ENCODE results near the gene DIP2C.
"Not testable (repeated sequence)": the region's sequence is repeated elsewhere in the genome, so short reads cannot be mapped to it uniquely, and the experiment has no call there.

DIP2C gene

DNA sequence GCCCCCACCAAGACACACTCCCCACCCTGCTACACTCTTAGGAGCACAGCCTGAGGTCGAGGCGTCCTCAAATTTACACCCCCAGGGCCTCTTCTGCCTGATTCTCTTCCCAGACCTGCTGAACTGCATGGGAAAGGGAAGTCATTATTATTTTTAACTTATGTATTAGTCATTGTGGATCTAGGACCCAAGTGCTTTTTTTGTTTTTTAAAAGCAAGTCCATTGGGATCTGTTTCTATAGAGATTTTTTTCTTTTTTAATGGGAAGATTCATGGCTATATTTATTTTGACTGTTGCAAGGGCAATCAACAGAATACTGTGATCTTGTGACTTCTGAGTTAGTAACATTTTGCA, 350.5 kb downstream of the DIP2C start:
- no peak for DNase-seq

DNA sequence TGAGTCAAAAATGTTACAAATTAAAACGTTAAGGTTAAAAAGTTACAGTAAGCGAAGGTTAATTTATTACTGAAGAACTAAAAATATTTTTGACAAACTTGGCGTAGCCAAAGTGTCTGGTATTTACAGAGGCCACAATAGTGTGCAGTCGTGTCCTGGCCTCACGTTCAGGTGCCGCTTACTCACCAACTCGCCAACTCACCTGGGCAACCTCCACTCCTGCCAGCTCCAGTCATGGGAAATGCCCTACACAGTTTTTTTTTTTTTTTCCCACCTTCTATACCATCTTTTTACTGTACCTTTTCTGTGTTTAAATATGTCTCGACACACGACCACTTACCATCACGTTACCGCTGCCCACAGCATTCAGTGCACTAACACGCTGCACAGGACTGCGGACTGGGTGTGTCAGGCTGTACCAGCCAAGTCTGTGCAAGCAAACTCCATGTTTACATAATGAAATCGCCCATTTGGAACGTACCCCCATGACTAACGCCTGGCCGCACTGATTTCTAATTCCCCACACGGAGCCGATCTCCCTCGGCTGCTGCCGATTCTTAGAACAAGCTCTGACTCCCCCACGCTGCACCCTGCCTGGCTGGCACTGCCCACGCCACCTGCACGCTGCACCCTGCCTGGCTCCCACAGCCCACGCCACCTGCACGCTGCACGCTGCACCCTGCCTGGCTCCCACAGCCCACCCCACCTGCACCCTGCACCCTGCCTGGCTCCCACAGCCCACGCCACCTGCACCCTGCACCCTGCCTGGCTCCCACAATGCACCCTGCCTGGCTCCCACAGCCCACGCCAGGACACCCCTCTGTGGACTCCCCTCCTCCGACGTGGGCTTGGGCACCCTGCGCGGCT, 351.1 kb downstream of the DIP2C start:
- no peak for DNase-seq

DNA sequence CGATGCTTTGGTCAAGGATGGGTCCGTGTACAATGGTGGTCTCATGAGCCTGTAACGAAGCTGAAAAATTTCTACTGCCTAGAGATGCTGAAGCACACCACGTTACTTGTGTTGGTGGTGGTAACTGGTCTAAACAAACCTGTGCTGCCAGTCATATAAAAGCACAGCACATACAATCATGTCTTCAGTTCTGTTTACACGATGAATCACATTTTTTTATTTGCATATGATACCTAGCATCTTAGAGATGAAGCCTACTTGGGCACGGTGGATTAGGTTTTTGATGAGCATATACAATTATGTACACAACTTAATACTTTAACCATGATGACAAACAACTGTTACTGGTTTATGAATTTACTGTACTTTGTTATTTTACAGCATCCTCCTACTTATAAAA, 353.2 kb downstream of the DIP2C start:
- DNase-seq: no peak

DNA sequence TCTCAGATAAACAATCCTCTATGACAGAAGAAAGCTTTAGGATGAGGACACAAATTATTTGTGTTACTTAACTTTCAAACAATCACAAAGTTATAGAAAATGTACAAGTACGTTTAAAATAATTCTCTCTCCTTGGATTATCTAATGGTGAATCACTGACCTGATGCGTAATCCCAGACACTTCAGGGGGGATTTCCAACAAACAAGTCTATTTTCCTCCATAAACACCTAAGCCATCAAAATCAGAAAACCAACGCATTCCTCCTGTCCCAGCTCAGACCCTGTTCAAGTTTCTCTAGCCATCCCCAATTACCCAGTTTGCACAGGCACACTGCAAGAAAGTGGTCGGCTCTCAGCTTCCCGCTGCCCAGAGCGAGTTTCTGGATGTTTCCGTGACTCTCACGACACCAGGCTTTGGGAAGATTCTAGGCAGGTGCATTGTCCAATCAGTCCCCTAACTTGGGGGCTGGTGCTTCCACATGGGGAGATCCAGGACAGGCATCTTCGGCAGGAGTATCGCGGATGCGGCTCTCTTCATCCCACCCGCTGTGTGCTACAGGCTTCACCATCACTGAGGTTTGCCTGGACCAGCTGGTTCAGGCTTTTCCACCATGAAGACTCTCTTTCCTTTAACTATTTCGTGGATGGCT, 354.2 kb downstream of the DIP2C start:
- no peak for DNase-seq

DNA sequence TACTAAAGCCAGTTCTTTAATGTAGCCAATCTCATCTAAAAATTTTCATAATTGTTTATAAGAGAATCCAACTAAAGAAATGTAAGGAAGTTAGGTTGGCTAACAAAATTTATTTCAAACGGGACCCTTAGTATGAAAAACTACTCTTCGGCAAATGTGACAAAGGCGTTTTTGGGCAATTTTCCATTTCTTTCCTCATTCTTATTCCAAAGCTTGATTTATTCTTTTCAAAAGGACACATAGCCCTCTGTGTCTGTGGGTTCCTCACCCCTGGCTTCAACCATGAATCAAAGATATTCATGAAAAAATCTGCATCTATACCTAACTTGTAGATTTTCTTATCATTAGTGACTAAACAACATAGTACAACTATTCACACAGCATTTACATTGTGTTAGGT, 358.3 kb downstream of the DIP2C start:
- no peak for DNase-seq

DNA sequence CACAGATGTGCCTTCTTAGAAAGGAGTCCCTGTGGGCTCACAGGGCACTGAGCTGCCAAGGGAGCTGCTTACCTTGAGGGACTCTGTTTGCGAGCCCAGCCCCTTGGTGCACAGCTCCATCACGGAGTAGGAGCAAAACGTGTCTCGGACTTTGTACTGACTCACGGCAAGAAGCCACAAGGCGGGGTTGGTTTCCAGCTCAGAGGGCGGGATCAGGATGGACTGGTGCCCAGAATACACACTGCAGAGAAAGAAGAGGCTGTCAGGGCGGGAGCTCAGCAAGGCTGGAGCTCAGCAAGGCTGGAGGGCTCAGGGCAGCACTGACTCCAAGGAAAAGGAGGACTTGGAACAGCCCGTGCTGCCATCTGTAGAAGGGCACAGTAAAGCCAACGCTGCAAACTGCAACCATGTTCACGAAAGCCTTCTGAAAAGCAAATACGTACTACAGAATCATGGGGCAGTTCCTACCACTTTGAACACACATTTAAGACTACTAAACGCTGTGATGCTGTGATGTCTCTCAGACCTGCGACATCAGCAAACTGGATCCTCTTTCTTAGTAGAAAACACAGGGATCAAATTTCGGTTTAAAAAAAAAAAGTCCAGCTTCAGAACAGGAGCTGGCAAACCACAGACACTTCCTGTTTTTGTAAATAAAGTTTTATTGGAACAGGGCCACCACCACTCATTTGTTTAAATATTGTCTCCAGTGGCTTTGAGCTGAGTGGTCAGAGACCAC, 359.9 kb downstream of the DIP2C start:
- DNase-seq: peak; percentile 40

DNA sequence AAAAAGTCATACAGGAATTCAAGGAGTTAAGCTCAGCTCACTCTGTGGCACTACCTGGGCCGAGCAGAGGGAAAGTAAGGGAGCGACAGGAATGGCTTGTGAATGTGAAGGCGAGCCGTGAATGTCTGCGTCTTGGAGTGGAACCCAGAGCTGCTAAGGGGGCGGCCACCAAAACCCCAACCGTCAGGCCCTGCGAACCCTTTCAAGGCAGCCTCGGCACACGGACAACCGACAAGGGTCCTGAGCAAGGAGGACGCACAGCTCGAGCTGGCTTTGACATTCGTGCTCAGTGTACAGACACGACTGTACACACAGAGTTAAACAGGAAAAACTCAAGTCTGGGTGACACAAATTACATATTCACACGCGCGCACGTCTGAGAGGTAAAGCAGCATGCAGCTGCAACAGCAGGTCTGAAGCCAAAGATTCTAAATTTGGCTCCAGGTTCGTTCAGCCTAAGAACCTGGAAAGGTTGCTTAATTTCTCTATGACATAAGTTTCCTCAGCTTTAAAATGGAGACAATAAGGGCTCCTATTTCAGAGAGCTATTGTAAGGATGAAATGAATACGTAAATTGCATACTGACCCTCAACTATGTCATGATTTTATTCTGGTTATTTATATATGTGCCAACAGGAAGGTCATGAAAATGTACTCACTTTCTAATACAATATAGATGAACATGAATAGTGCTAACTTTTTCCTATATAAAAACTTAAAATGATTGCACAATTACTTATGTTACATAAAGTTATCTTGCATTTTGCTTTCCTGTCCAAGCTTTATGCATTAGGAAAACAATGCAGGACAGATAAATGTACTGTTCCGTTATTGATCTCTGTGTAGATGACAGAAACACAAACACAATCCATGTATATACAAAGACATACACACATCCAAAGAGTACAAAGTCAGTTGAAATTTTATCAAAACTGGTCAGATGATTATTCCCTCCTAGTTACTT, 361.3 kb downstream of the DIP2C start:
- no peak for DNase-seq

DNA sequence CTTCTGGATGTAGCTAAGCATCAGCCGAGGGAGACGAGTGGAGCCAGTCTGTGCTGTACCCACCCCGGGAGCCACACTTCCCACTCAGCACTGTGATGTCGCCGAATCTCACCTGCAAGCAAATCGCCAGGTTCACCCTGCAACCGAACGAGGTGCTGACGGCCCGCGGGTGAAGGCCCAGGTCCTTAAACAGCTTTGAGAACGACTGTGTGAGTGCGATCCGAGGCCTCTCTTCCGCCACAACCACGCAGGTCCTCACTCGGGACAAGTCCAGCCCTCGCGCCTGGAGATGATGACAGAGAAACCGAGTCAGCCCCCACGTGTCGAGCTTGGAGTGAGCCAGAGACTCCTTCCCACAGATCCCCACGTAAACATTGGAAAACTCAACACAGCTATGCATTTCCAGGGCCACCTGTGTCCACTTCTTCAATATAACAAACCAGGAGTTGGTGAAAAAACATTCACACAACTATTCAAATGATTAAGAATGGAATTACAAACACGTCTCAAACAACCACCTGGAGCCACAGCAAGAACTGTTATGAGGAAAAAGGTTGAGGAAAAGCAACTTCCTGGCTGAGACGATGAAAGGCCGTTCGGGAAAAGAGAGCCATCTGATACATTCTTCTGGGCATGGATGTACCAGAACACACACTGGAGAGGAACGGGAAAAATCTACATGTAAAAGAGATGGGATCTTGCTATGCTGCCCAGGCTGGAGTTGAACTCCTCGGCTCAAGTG, 362.4 kb downstream of the DIP2C start:
- DNase-seq: no peak

DNA sequence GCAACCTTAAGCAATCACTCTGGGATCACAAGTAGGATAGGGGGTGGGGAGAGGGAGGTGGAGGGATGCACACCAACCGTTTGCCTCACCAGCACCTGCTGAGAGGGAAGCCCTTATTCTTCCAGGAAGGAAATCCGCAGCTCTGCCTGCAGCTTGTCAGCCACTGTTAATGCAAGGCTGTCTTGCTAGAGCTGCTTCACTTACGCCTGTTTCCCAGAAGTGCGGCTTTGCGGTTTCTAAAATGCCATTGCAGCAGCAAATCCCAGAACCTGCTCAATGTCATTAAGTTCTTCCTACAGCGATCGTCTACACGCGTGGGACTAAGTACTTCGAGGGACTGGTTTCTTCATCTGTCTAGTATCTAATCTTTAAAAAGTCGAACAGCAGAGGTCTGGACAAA, 363.1 kb downstream of the DIP2C start:
- DNase-seq: no peak

DNA sequence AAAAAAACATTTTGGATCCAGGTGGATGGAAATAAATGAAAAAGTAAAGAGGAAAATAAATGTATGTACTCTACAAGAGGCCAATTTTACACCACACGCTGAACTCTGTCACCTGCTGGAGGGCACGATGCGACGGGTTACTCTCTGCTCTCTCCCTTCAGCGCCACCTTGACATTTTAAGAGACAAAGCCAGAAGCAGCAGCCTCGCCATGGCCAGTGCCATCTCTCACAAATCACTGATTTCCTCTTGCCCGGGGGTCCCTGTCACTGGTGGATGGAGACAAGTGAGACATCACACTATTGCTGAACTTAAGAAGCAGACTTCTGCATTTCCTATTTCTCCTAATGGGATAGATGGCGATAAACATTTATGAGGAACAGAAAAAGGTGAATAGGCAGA, 364.2 kb downstream of the DIP2C start:
- DNase-seq: no peak

DNA sequence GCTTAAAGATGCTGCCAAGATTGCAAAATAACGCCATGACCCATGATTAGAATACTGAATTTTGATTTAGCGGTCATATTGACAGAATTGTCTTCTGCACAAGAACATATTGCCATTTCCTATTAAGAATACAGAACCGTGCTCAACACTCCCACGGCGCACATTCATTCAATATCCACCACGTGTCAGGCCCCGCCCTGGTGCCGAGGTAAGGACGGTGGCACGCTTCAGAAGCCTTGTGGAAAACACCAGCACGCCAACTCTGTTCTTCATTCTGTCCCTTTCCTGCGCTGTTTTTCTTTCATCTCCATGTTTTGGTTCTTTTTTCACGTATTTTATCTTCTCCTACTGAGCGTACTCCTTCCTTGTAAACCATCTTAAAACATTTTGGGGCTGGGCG, 364.9 kb downstream of the DIP2C start:
- DNase-seq: no peak

DNA sequence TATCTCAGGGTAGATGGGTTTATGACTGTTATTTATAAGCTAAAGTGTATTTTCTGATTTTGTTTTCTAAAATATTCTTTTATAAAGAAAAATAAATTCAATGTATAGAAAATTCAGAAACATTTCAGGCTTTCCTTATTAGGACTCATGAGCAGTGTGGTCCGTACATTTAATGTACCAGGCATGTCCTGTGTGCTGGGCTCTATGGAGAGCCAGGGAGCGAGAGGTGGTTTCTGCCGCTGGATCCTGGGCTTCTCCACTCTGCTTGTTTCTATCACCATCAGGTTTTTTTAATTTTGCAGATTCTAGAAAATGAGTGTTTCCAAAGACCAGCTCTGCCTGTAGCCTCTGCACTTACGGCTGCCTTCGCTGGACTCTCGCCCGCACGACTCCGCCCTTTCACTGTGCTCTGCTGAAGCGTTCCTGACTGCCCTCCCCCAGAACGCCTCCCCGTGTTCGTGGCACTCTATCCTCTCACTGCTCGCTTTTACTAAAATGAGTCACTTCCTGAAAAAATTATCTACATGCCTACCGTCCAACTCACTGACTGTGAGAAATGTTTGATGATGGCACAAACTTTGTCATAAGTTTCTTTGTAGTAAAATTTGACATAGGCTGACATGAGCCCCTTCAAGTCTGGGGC, 365.7 kb downstream of the DIP2C start:
- DNase-seq: peak; percentile 36

DNA sequence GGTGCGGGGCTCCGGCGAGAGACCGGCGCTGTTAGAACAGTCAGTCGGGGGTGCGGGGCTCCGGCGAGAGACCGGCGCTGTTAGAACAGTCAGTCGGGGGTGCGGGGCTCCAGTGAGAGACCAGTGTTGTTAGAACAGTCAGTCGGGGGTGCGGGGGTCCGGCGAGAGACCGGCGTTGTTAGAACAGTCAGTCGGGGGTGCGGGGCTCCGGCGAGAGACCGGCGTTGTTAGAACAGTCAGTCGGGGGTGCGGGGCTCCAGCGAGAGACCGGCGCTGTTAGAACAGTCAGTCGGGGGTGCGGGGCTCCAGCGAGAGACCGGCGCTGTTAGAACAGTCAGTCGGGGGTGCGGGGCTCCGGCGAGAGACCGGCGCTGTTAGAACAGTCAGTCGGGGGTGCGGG, 366.4 kb downstream of the DIP2C start:
- DNase-seq: not testable (repeated sequence)

DNA sequence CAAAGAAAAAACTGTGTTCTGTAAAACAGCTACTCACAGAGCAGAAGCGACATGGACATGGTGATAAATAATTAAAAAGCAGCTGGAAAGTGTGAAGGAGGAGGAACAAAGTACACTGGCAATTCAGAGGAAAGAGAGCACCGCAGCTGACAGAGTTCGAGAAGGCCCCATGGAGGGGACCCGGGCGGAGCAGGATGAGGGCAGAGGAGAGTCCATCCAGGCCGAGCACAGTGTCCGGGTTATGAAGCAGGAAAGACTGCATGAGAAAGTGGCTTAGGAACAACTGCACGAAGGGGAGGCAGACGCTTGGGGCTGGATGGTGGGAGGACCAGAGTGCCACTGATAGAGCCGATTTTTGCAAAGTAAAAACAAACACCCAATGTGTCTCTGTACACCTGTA, 368.7 kb downstream of the DIP2C start:
- DNase-seq: no peak

DNA sequence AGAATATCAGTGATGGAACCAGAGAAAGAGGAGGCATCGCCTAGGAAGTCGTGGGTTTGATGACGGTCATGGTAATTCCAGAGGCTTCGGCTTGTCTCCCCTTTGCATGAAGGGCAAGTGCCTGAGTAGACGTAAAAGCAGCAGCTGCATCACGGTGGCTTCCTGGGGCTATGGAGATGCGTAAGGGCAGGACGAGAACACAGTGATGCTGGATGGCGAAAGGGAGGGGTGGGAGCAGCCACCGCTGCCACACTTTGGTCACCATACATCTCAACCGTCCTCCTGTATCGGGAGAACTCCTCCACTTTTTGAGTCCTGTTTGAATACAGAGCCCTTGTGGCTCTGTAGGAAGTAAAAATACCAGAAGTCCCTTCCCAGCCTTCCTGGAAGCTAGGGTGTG, 371.5 kb downstream of the DIP2C start:
- no peak for DNase-seq

DNA sequence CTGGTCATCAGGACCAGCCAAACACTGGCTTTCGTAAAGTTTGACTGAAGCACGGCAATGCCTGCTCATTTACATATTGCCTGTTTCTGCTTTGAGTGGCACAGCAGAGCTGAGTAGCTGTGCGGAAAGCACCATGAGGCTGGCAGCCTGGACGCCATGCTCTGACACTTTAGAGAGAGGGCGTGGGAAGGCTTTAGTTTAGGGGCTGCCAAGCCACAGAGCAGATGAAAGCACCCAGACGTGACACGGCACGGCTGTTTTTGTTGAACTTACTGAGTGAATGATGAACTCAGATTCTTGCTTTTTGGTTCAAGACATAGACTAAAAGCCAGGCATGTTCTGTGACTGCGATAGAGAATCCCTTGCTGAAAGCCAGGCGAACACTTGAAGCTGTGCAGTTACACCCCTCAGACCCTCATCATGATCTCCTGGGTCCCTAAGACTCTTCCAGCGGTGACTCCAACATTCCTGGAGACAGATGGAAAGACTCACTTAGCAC, 372.1 kb downstream of the DIP2C start:
- peak; percentile 26 for DNase-seq

DNA sequence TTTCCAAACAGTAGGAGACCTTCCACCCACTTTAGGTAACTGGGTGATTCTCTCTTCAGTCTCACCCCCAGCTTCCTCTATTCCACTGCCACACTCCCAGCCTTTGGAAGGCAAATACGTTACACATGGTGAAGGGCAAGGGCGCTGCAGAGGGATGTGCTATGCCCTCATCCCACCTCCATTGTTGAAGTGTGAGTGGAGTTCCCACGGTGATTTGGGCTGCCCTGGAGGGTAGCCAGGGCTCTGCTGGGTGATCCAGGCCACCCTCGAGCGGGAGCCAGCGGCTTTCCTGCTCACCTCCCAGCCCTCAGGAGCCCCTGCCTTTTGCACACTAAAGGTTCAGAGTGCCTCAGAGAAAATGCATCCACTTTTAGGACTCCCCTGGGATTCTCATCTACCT, 373.1 kb downstream of the DIP2C start:
- DNase-seq: no peak

DNA sequence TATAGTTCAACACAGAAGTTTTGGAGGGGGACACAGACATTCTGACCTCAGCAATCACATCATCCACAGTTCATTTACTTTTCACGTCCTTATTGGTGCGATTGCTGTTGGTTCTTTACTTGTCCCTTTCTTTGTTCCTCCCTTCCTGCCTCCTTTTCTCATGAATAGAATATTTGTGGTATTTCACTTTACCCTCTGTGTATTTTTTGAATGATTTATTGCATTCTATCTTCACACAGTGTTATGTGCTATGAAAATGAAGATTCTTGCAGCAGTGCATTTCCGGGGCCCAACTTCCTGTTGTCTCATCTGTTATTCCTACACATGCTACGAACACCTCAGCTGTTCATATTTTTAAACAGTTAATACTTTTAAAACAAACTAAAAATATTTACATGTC, 374.6 kb downstream of the DIP2C start:
- no peak for DNase-seq

DNA sequence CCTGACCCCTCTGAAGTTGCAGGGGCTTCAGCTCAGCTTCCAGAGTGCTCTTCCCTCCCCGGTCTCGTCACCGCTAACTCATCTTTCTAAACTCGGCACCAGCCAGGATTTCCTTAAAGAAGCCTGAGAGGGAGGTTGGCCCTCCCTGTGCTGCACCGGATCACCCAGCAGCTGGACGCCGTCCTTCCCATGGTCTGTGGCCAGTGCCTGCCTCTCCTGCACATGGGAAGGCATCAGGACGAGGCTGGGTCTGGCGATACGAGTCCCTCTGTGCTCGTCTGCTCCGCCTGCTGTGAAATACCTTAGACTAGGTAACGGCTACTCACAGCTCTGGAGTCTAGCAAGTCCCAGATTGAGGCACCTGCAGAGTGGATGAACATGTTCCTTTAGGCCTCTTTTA, 375.1 kb downstream of the DIP2C start:
- no peak for DNase-seq

DNA sequence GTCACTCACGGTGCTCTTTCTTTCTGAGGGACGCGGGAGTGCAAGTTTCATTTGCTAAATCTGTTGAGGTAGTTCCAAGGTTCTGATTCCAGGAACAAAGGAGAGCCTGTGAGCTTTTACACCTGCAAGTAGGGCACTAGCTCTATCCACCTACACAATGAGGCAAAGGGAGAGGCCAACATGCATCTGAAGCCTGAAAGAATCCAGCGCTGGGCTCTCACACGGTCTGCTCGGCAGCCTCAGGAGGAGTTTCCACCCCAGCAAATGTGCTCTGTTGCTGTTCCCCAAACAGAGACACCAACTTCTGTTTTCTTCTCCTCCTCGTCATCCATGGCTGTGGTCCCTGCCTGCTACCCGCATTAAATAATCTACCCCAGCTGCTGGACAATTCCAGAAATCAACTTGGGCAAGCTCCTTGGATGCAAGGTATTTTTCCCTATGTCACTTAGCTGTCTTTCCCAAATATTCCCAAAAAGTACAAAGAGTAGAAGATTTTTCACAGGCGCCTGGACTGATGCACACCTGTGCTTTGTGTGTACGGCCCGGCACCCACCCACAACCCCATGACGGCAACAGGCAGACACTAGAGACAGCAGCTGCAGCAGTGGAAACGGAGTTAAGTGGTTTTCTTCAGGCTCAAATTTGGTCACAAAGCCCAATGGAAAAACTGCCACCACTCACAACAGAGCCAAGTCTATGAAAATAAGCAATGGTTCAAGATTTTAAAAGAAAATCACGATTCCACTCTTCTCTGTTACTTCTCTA, 377.4 kb downstream of the DIP2C start:
- no peak for DNase-seq

All from activated T-cell treated with anti-CD3 and anti-CD28 coated beads, Interleukin-2, amount 50 U/mL, for 1 hour (primary cell).